OCI-LY3 (cell line): ENCODE measurements around the gene HNRNPH1.

Source experiments
- H2AFZ ChIP-seq: fragments of 200-600, 300-600 bp; shearing (Covaris generic); 2 replicates; pipeline ENCODE4 v1.6.0; 2014; ENCODE audit warnings: antibody characterized with exemption, low read depth, low read length
- H3K27ac ChIP-seq: fragments of 200-600, 300-600 bp; sonication (generic); 2 replicates; pipeline ENCODE4 v1.5.1; 2014; ENCODE audit warnings: mild to moderate bottlenecking, low read length, moderate library complexity, mixed read lengths
- H3K27me3 ChIP-seq: fragments of 200-600, 300-600 bp; sonication (generic); 2 replicates; pipeline ENCODE4 v1.6.1; 2014; ENCODE audit warnings: low read depth, low read length, mixed read lengths
- H3K36me3 ChIP-seq: fragments of 200-600, 300-600 bp; sonication (generic); replicated peaks from 2 replicates; pipeline ENCODE3; 2014; ENCODE audit warnings: low read depth, low read length, mixed read lengths
- H3K4me1 ChIP-seq: fragments of 300-600, 200-600 bp; sonication (generic); 2 replicates; pipeline ENCODE4 v1.6.1; 2014; ENCODE audit warnings: low read length, mixed read lengths
- H3K4me2 ChIP-seq: fragments of 200-600, 300-600 bp; sonication (generic); 2 replicates; pipeline ENCODE4 v1.6.1; 2014; ENCODE audit warnings: low read length, mixed read lengths
- H3K4me3 ChIP-seq: fragments of 300-600, 200-600 bp; sonication (generic); 2 replicates; pipeline ENCODE4 v1.5.1; 2014; ENCODE audit warnings: antibody characterized with exemption, mild to moderate bottlenecking, low read length, moderate library complexity
- H3K79me2 ChIP-seq: fragments of 300-600, 200-600 bp; shearing (Covaris generic); 2 replicates; pipeline ENCODE4 v1.6.1; 2014; ENCODE audit warnings: mild to moderate bottlenecking, low read length, mixed read lengths
- H3K9ac ChIP-seq: fragments of 300-600, 200-600 bp; shearing (Covaris generic); 2 replicates; pipeline ENCODE4 v1.6.0; 2014; ENCODE audit warnings: mild to moderate bottlenecking, low read length, moderate library complexity
- H3K9me3 ChIP-seq: fragments of 200-600, 300-600 bp; shearing (Covaris generic); 2 replicates; pipeline ENCODE4 v1.6.1; 2014; ENCODE audit warnings: low read length, mixed read lengths; ENCODE audit not compliant: insufficient read depth
- H4K20me1 ChIP-seq: fragments of 200-600, 300-600 bp; sonication (generic); 2 replicates; pipeline ENCODE4 v1.6.1; 2016; ENCODE audit warnings: low read length, mixed read lengths; ENCODE audit not compliant: insufficient read depth
- EZH2phosphoT487 ChIP-seq: fragments of 200-600 bp; shearing (Covaris generic); IDR thresholded peaks from 2 replicates; pipeline ENCODE4 v1.6.1; 2018; ENCODE audit warnings: antibody characterized with exemption, mixed run types, low read depth
- TF ChIP-seq, protein P1 (sequence below): fragments of 200-600, 300-600 bp; sonication (generic); IDR thresholded peaks from 2 replicates; pipeline ENCODE4 v1.5.1; 2014; ENCODE audit warnings: antibody characterized with exemption, low read length, low read depth

Gene HNRNPH1

DNA sequence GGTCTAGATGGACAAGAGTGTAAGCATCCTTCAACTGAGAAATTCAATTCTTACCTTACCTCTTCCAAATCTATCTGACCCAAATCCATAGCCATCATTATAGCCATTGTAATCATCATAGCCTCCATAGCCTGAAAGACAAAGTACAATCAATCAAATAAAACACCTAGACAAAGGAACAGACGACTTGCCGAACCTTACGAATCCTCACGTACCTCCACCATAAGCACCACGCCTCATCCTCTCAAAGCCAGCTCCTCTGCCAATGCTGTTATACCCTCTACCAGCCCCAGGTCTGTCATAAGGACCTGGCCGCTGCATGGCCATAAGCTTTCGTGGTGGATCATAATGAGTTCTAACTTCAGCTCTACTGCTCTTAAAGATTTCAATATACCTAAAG lies 5.5 kb downstream of the HNRNPH1 start:
- peaks cover 22% of the 10 kb centered on the region for H3K4me1 ChIP-seq
- no peaks in the 10 kb centered on the region for H3K9me3 ChIP-seq
- no peaks in the 10 kb centered on the region for H3K27me3 ChIP-seq
- peaks cover 94% of the 10 kb centered on the region for H4K20me1 ChIP-seq
- no peak overlapping the region for H3K27ac ChIP-seq
- no peak overlapping the region for H3K9ac ChIP-seq
- peaks cover 79% of the 10 kb centered on the region for H3K79me2 ChIP-seq
- H3K4me3 ChIP-seq: no peak overlapping the region
- no peak overlapping the region for H2AFZ ChIP-seq
- H3K4me2 ChIP-seq: no peak overlapping the region
- peaks cover 95% of the 10 kb centered on the region for H3K36me3 ChIP-seq
- TF ChIP-seq, protein P1, sequence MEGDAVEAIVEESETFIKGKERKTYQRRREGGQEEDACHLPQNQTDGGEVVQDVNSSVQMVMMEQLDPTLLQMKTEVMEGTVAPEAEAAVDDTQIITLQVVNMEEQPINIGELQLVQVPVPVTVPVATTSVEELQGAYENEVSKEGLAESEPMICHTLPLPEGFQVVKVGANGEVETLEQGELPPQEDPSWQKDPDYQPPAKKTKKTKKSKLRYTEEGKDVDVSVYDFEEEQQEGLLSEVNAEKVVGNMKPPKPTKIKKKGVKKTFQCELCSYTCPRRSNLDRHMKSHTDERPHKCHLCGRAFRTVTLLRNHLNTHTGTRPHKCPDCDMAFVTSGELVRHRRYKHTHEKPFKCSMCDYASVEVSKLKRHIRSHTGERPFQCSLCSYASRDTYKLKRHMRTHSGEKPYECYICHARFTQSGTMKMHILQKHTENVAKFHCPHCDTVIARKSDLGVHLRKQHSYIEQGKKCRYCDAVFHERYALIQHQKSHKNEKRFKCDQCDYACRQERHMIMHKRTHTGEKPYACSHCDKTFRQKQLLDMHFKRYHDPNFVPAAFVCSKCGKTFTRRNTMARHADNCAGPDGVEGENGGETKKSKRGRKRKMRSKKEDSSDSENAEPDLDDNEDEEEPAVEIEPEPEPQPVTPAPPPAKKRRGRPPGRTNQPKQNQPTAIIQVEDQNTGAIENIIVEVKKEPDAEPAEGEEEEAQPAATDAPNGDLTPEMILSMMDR: no peak
- no peak for TF ChIP-seq EZH2phosphoT487

DNA sequence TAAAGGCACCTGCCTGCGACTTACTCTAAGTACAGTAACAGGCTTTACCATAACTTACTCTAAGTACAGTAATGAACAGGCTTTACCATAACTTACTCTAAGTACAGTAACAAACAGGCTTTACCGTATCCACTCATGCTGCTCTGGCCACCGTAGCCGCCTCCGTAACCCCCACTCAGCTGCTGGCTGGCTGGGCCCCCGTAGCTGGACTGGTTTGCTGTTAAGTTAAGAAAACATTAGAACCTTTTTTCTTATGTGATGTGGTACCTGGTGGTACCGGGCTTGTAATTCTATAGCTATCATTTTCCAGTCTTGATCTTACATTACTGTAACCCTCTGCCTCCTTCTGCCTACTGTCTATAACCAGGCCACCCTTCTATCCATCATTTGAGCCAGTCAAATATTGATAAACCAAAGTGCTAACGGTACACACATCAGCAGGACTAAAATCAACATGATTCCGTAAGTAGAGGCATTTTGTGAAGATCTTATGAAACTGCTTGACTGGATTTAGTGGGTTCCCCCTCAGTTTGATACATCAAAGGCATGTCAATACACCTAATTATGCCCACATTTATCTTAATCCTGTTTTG lies 7.4 kb downstream of the HNRNPH1 start:
- Histone ChIP-seq H3K36me3 (peaks cover 90% of the 10 kb centered on the region), H3K4me3 (no peak overlapping the region), H2AFZ (no peak overlapping the region), H3K27ac (no peak overlapping the region), H3K9ac (no peak overlapping the region), H3K4me1 (peaks cover 11% of the 10 kb centered on the region), H3K9me3 (no peaks in the 10 kb centered on the region), H3K4me2 (no peak overlapping the region), H3K27me3 (no peaks in the 10 kb centered on the region), H3K79me2 (peaks cover 66% of the 10 kb centered on the region), H4K20me1 (peaks cover 91% of the 10 kb centered on the region)
- TF ChIP-seq, protein P1: no peak
- TF ChIP-seq EZH2phosphoT487: no peak

DNA sequence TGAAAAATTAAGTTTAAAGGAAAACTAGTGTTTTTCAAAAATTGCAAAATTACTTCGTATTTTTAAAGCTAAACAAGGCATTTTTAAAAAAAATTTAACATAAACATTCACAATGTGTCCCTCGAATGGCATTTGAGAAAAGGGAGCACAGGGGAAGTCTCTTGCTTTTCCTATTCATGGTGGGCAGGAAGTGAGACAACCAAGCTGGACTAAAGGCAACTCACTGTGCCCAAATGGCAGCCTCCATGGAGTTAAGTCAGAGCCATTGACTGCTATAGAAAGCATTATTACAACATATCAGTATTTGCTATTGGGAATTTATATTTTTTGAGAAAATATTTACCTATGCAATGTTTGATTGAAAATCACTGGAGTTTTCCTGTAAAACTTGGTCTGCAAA lies 8.3 kb downstream of the HNRNPH1 start:
- TF ChIP-seq, protein P1: no peak
- no peak for TF ChIP-seq EZH2phosphoT487
- Histone ChIP-seq H3K27ac (no peak overlapping the region), H3K36me3 (peaks cover 84% of the 10 kb centered on the region), H3K27me3 (no peaks in the 10 kb centered on the region), H3K4me2 (no peak overlapping the region), H3K4me3 (no peak overlapping the region), H3K9me3 (no peaks in the 10 kb centered on the region), H4K20me1 (peaks cover 88% of the 10 kb centered on the region), H3K9ac (no peak overlapping the region), H3K4me1 (peaks cover 2% of the 10 kb centered on the region), H3K79me2 (peaks cover 57% of the 10 kb centered on the region), H2AFZ (no peak overlapping the region)

DNA sequence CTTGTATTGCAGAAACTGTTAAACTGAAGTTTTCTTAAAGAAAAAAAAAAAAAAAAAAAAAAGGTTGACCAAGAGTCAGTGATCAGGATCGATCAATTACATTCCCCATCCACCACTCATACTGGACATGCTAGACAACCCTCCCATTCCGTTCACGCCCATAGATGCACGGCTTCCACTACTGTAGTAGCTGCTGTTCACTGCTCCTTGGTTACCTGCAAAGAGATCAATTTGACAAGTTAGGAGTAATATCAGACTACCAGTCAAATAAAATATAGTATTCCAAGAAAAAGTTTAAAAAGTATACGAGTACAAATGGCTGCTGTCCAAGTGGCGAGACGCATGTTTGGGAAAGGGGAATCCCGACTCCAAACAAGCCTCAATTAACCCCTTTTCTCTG lies 8.7 kb downstream of the HNRNPH1 start:
- Histone ChIP-seq H3K36me3 (peaks cover 80% of the 10 kb centered on the region), H4K20me1 (peaks cover 83% of the 10 kb centered on the region), H3K4me1 (no peaks in the 10 kb centered on the region), H3K9me3 (no peaks in the 10 kb centered on the region), H2AFZ (no peak overlapping the region), H3K27ac (no peak overlapping the region), H3K27me3 (no peaks in the 10 kb centered on the region), H3K4me2 (no peak overlapping the region), H3K79me2 (peaks cover 52% of the 10 kb centered on the region), H3K4me3 (no peak overlapping the region), H3K9ac (no peak overlapping the region)
- TF ChIP-seq, protein P1: no peak
- no peak for TF ChIP-seq EZH2phosphoT487
